GM12878 (cell line): ENCODE data around the gene CARD10. TPM values are rescaled to one million over a fixed set of nuclear protein-coding genes. Genes with fewer than 3 reads are reported as not detected.

Source experiments
- ATF7 ChIP-seq: fragments of 450-650 bp; IDR thresholded peaks from 2 replicates; pipeline ENCODE4 v1.6.1; 2016; ENCODE audit warnings: low read depth, mild to moderate bottlenecking
- BHLHE40 ChIP-seq, 2 experiments: fragments of 450-650 bp in 1 of 2; IDR thresholded peaks; 2 replicates each; pipeline ENCODE4 v1.6.1; 2011 to 2017; ENCODE audit warnings: low read depth in 2 of 2, borderline replicate concordance in 1 of 2, improper control_type of control experiment in 1 of 2, low read length in 1 of 2, mild to moderate bottlenecking in 1 of 2
- CREM ChIP-seq: IDR thresholded peaks from 2 replicates; pipeline ENCODE4 v1.6.1; 2014; ENCODE audit warnings: antibody characterized with exemption, low read depth
- CTCF ChIP-seq, 3 experiments: IDR thresholded peaks in 2 of 3; conservative IDR thresholded peaks in 1 of 3; 2 replicates each; pipeline ENCODE4 v1.5.1; 2011; ENCODE audit warnings: low read depth in 3 of 3, low read length in 3 of 3, mild to moderate bottlenecking in 3 of 3, control low read depth in 2 of 3, moderate library complexity in 2 of 3, inconsistent platforms in 1 of 3, mixed read lengths in 1 of 3; ENCODE audit not compliant: control insufficient read depth in 2 of 3, insufficient read depth in 1 of 3; ENCODE audit errors: extremely low read depth in 1 of 3
- EED ChIP-seq: sonication (generic); IDR thresholded peaks from 2 replicates; pipeline ENCODE4 v1.6.1; 2016; ENCODE audit warnings: antibody characterized with exemption, low read depth
- EZH2 ChIP-seq: IDR thresholded peaks from 2 replicates; pipeline ENCODE4 v1.6.1; 2012; ENCODE audit warnings: low read depth, mild to moderate bottlenecking, control low read depth, inconsistent platforms, low read length, borderline replicate concordance; ENCODE audit not compliant: control insufficient read depth
- FOS ChIP-seq: IDR thresholded peaks from 3 replicates; pipeline ENCODE4 v1.6.1; 2011; ENCODE audit warnings: borderline replicate concordance; ENCODE audit not compliant: insufficient read length; ENCODE audit errors: extremely low read depth
- FOXM1 ChIP-seq: IDR thresholded peaks from 2 replicates; pipeline ENCODE4 v1.6.1; 2012; ENCODE audit warnings: low read depth, mild to moderate bottlenecking, inconsistent platforms, low read length, moderate library complexity
- HSF1 ChIP-seq: fragments of 150-350 bp; IDR thresholded peaks from 2 replicates; pipeline ENCODE4 v1.6.1; 2014; ENCODE audit warnings: mild to moderate bottlenecking, low read depth, low read length
- IKZF2 ChIP-seq, 2 experiments: fragments of 450-650 bp; IDR thresholded peaks; 2 replicates each; pipeline ENCODE4 v1.6.1; 2017; ENCODE audit warnings: mild to moderate bottlenecking in 2 of 2, moderate library complexity in 2 of 2
- MEF2B ChIP-seq: fragments of 450-650 bp; IDR thresholded peaks from 2 replicates; pipeline ENCODE4 v1.6.1; 2018; ENCODE audit warnings: mild to moderate bottlenecking, moderate library complexity; ENCODE audit not compliant: partially characterized antibody, poor library complexity, severe bottlenecking
- MXI1 ChIP-seq: fragments of 150-350 bp; IDR thresholded peaks from 2 replicates; pipeline ENCODE4 v1.6.1; 2011; ENCODE audit warnings: low read depth, mild to moderate bottlenecking, inconsistent platforms, low read length, improper control_type of control experiment
- NR2C1 ChIP-seq: fragments of 450-650 bp; IDR thresholded peaks from 2 replicates; pipeline ENCODE4 v1.6.1; 2017; ENCODE audit warnings: antibody characterized with exemption, mild to moderate bottlenecking, moderate library complexity
- PAX8 ChIP-seq: fragments of 450-650 bp; IDR thresholded peaks from 2 replicates; pipeline ENCODE4 v1.6.1; 2017; ENCODE audit warnings: mild to moderate bottlenecking, moderate library complexity
- POLR2A ChIP-seq: IDR thresholded peaks from 2 replicates; pipeline ENCODE4 v1.6.1; 2011; ENCODE audit warnings: low read depth, mild to moderate bottlenecking, low read length
- SKIL ChIP-seq: fragments of 450-650 bp; IDR thresholded peaks from 2 replicates; pipeline ENCODE4 v1.6.1; 2017; ENCODE audit warnings: mild to moderate bottlenecking, low read depth, inconsistent platforms; ENCODE audit not compliant: poor library complexity, severe bottlenecking
- SPI1 ChIP-seq: IDR thresholded peaks from 2 replicates; pipeline ENCODE4 v1.6.1; 2011; ENCODE audit warnings: low read depth, mild to moderate bottlenecking, low read length, moderate library complexity, borderline replicate concordance; ENCODE audit not compliant: insufficient read depth
- STAT1 ChIP-seq: fragments of 450-650 bp; conservative IDR thresholded peaks from 2 replicates; pipeline ENCODE4 v1.6.1; 2014; ENCODE audit warnings: antibody characterized with exemption, mild to moderate bottlenecking
- TCF7 ChIP-seq: IDR thresholded peaks from 2 replicates; pipeline ENCODE4 v1.6.1; 2014; ENCODE audit warnings: antibody characterized with exemption, borderline replicate concordance
- ZBED1 ChIP-seq: IDR thresholded peaks from 2 replicates; pipeline ENCODE4 v1.6.1; 2016; ENCODE audit warnings: borderline replicate concordance
- ZBTB33 ChIP-seq: fragments of 450-650 bp; IDR thresholded peaks from 2 replicates; pipeline ENCODE4 v1.6.1; 2017; ENCODE audit warnings: mild to moderate bottlenecking
- ZNF207 ChIP-seq: fragments of 450-650 bp; IDR thresholded peaks from 2 replicates; pipeline ENCODE4 v1.6.1; 2014; ENCODE audit warnings: antibody characterized with exemption, mild to moderate bottlenecking, borderline replicate concordance
- polyA plus RNA-seq, 11 experiments: library from polyadenylated mRNA; depleted of rRNA in 4 of 11; unstranded in 6 of 11; stranded (reverse) in 5 of 11; fragments of >200 nt; fragmentation: Nextera tagmentation in 4 of 11; fragmentation: Illumina TruSeq in 1 of 11; extraction: Ambion mirVana in 4 of 11; extraction: Trizol in 1 of 11; gene quantifications; 1 replicate in 1 of 11; 2 replicates in 10 of 11; pipeline versions ENCODE4 v1.2.1 to v1.2.3, GENCODE V29; 2011 to 2016; ENCODE audit warnings: inconsistent platforms in 2 of 11, missing spikeins in 2 of 11, low read depth in 1 of 11
- total RNA-seq, 4 experiments: library from RNA; depleted of rRNA in 3 of 4; stranded (reverse); fragments of >200 nt in 3 of 4; fragmentation: Illumina TruSeq in 1 of 4; extraction: Trizol in 1 of 4; gene quantifications; 2 replicates each; pipeline versions ENCODE4 v1.2.1 to v1.2.3, GENCODE V29; 2013 to 2021

The CARD10 gene
- total and polyA plus RNA-seq, 10 of the 15 experiments (the other 5 are each of a cell fraction or from before 2014, with no cell fraction given), result 0.08 to 0.10 (median 0.10) TPM; not detected in 7

- TF ChIP-seq CTCF (IDR thresholded peaks at IDR 0.05 in 2 of 3, conservative IDR thresholded peaks at IDR 0.05 in 1 of 3; ENCODE audit: control insufficient read depth in 2 of 3, extremely low read depth in 1 of 3, insufficient read depth in 1 of 3, low read depth in 3 of 3, low read length in 3 of 3) (peak; percentile 95 to 97 (median 95)), MXI1 (no peak), ATF7 (peak; percentile 33; the same call in 1 of the 2 replicates), FOS (no peak), SKIL (peak; percentile 24), CREM (0 out of 2 replicates have a peak, but pooled peaks have one; percentile 15), PAX8 (no peak), BHLHE40 (IDR thresholded peaks at IDR 0.05; ENCODE audit: borderline replicate concordance in 1 of 2, low read depth in 2 of 2, low read length in 1 of 2) (peak; percentile 35 to 74; a peak in 3 of 4 replicates), EED (0 out of 2 replicates have a peak, but pooled peaks have one; percentile 26), IKZF2 (IDR thresholded peaks at IDR 0.05) (peak; percentile 57 to 64), EZH2 (no peak), FOXM1 (0 out of 2 replicates have a peak, but pooled peaks have one; percentile 30), STAT1 (no peak), HSF1 (no peak), SPI1 (no peak), NR2C1 (no peak), TCF7 (no peak), ZBED1 (no peak), ZBTB33 (no peak), MEF2B (no peak), POLR2A (no peak), ZNF207 (peak; percentile 33; the same call in 1 of the 2 replicates)
Measured at GRCh38 chr22:37566903-37567798, 47.9 kb upstream of the CARD10 start (continued).
